Measurements from ENCODE around the gene PELI2.

PELI2 gene

DNA sequence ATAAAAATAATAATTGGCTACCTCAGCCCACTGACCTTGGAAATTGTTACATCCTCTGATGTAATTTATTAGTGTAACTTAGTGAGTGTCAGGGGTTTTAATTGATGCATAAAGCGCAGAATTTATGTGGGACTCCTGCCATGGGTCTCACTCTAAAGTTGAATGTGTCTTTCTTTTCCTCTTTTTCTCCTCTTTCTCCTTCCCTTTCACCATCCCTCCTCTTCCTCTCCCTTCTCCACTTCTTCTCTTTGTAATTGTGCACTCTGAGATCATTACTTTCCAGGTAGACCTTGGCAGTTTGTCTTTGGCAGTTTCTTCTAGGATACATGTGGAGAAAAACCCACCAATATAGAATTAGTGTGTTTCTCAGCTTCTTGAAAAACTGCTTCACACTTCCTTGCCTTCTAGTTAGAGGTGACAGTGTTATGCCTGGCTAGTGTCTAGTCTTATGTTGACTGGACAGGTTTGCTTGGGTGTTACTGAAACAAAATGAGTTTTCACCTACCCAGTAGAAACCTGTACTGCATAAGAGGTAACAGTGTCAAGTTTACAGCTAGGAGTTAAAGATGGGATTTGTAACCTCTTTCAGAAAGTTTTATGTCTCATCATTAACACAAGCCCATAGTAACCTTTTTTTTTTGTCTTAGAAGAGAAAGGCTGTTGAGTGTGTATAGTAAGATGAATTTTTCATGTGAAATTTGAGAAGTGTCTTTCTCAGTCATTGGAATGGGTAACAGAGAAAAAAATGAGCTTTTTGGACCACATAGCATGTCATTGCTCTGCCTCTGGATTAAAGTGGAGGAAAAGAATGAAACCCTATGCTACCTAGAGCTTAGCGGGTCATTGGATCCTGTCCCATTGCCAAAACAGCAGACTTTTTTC lies 18.6 kb downstream of the PELI2 start:
- H3K4me3 ChIP-seq (ENCODE audit: low read depth, low read length) = no peak overlapping the region
- TF ChIP-seq, protein P1, sequence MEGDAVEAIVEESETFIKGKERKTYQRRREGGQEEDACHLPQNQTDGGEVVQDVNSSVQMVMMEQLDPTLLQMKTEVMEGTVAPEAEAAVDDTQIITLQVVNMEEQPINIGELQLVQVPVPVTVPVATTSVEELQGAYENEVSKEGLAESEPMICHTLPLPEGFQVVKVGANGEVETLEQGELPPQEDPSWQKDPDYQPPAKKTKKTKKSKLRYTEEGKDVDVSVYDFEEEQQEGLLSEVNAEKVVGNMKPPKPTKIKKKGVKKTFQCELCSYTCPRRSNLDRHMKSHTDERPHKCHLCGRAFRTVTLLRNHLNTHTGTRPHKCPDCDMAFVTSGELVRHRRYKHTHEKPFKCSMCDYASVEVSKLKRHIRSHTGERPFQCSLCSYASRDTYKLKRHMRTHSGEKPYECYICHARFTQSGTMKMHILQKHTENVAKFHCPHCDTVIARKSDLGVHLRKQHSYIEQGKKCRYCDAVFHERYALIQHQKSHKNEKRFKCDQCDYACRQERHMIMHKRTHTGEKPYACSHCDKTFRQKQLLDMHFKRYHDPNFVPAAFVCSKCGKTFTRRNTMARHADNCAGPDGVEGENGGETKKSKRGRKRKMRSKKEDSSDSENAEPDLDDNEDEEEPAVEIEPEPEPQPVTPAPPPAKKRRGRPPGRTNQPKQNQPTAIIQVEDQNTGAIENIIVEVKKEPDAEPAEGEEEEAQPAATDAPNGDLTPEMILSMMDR (IDR thresholded peaks at IDR 0.05; ENCODE audit: low read depth, low read length, missing control alignments) = no peak
- no peak for DNase-seq (ENCODE audit: low read depth)
- in situ Hi-C loops (cut with HindIII; ENCODE audit: low sequenced_read_pairs) = no loop called here

DNA sequence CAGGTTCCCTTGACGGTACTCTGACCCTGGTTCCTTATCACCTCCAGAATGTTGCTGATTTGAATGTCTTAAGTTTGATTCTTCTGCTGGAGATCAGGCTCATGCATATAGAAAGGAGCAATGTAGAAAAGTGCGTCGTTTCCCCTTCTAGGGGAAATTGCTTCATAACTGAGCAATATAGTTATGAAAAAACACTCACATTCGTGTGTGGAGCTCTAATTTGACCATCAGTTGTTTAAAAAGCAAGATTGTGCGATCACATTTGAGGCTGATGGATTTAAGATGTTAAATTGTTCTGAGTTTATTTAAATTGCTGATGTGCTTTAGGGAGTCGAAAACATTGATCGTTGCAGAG lies 19.2 kb downstream of the PELI2 start:
- no peak for DNase-seq (ENCODE audit: low read depth)
- in situ Hi-C loops (cut with HindIII; ENCODE audit: low sequenced_read_pairs) = no loop called here
- H3K4me3 ChIP-seq (ENCODE audit: low read depth, low read length) = no peak overlapping the region
- TF ChIP-seq, protein P1 (IDR thresholded peaks at IDR 0.05; ENCODE audit: low read depth, low read length, missing control alignments) = no peak

DNA sequence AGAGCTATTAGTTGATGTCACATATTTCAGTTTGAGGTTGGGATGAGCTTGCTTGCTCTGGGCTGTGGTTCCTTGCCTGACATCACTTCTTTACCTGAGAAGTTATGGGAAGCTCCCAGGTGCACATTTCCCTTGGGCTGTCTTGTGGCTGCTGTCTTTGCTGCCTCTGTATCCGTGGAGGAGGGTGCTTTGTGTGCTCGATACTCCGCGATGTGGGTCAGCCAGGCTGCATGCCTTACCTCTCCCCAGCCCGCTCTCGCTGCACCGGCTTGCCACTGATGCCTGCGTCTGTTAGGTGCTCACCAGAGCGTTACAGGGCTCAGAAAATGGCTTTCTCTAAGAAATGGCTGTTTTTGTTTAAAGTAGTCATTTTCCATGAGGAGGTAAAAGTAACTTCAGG lies 19.6 kb downstream of the PELI2 start:
- no peak overlapping the region for H3K4me3 ChIP-seq (ENCODE audit: low read depth, low read length)
- in situ Hi-C loops (cut with HindIII; ENCODE audit: low sequenced_read_pairs) = no loop called here
- TF ChIP-seq, protein P1 (IDR thresholded peaks at IDR 0.05; ENCODE audit: low read depth, low read length, missing control alignments) = no peak
- no peak for DNase-seq (ENCODE audit: low read depth)

DNA sequence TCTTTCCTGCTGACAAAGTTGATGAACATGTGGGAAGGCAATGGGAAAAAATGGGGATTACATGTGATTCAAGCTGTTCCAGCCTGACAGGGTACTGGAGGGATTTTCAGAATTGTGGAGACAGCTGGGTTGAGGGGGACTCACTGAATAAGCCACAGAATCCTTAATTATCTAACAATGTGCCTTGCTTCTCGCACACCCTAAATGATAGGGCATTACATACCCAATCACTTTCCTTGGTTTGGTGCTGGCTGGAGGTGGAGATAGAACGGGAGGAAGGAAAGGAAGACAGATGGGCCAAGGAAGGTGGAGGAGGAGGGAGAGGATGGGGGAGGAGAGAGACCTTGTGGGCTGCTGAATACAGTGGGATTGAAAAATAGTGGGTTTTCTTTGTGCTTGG lies 20.7 kb downstream of the PELI2 start:
- TF ChIP-seq, protein P1 (IDR thresholded peaks at IDR 0.05; ENCODE audit: low read depth, low read length, missing control alignments) = no peak
- in situ Hi-C loops (cut with HindIII; ENCODE audit: low sequenced_read_pairs) = no loop called here
- DNase-seq (ENCODE audit: low read depth) = no peak
- H3K4me3 ChIP-seq (ENCODE audit: low read depth, low read length) = no peak overlapping the region

DNA sequence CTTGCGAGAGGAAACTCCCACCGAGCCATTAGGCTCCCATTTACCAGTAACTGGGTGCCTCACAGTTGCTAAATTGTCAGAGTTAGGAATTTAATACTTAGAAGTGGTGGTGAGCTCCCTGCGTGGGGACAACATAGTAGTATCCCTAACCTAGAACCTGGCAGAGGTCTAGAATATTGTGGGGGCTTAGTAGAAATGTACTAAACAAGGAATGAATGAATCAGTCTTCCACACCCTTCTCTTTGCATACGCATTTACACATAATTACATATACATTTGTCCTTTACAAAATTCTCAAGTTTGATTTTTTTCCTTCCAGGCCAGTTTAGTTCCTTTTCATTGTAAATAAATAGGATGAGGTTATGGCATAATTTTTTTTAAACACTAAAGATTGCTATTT lies 24.1 kb downstream of the PELI2 start:
- in situ Hi-C loops (cut with HindIII; ENCODE audit: low sequenced_read_pairs) = no loop called here
- no peak for DNase-seq (ENCODE audit: low read depth)
- TF ChIP-seq, protein P1 (IDR thresholded peaks at IDR 0.05; ENCODE audit: low read depth, low read length, missing control alignments) = no peak
- H3K4me3 ChIP-seq (ENCODE audit: low read depth, low read length) = no peak overlapping the region

DNA sequence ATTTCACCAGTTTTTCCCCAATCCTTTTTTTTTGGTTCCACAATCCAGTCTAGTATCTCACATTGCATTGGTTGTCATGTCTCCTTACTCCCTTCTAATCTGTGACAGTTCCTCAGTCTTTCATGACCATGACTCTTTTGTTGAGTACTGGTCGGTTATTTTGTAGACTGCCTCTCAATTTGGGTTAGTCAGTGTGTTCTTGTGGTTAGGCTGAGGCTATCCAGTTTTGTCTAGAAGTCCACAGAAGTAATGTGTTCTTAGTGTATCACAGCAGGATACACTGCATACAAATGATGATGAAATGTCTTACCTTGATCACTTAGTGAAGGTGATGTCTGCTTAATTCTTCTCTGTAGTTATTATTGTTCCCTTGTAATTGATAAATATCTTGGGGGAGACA lies 24.8 kb downstream of the PELI2 start:
- no peak for DNase-seq (ENCODE audit: low read depth)
- TF ChIP-seq, protein P1 (IDR thresholded peaks at IDR 0.05; ENCODE audit: low read depth, low read length, missing control alignments) = no peak
- in situ Hi-C loops (cut with HindIII; ENCODE audit: low sequenced_read_pairs) = no loop called here

More for the DNA sequence above, 24.8 kb downstream of the PELI2 start:
- H3K4me3 ChIP-seq (ENCODE audit: low read depth, low read length) = no peak overlapping the region
